Stimulated activated CD8-positive, alpha-beta memory T cell treated with anti-CD3 and anti-CD28 coated beads, Interleukin-7, amount 100 ng/mL, for 48 hours (primary cell): ENCODE data around the gene ACTR3C.
"Not testable (repeated sequence)": the region's sequence is repeated elsewhere in the genome, so short reads cannot be mapped to it uniquely, and the experiment has no call there.

Experiments
- DNase-seq, 2 donors: peaks; one replicate each; pipeline ENCODE4 v3.0.0-alpha.2; 2020; ENCODE audit warnings: low read depth in 1 of 2; ENCODE audit errors: extremely low read depth in 1 of 2

Gene ACTR3C

DNA sequence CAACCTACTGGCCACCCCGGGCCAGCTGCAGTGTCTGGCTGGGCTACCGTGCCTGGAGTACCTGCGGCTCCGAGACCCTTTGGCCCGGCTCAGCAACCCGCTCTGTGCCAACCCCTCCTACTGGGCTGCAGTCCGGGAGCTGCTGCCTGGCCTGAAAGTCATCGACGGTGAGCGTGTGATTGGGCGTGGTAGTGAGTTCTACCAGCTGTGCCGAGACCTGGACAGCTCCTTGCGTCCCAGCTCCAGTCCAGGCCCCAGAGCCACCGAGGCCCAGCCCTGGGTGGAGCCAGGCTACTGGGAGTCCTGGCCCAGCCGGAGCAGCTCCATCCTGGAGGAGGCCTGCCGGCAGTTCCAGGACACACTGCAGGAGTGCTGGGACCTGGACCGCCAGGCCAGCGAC, 13.8 kb upstream of the ACTR3C start:
- DNase-seq: no peak

DNA sequence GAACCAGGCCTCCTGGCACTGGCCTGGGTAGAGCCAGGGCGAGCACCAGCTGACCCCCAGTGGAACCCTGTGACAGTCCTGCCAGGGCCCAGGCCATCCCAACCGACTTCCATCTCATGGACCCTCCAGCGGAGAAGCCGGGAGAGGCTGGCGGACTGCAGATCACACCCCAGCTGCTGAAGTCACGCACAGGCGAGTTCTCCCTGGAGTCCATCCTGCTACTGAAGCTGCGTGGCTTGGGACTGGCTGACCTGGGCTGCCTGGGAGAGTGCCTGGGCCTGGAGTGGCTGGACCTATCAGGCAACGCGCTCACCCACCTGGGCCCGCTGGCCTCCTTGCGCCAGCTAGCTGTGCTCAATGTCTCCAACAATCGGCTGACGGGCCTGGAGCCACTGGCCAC, 13.4 kb upstream of the ACTR3C start:
- DNase-seq: no peak

DNA sequence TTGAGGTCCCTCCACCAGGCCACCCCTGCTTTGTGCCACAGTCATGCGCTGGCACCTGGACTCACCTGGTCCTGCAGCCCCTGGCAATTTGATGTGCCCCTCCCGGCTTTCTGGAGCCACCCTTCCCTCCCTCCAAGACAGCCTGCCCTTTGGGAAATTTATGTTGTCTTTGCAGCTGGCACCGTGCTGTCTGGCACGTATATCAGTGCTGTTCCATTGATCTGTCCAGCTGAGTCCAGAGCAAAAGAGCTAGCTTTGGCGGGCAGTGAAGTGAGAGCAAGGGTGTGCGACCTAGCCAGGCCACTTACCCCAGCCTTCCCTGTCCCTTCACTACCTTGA, 12.4 kb upstream of the ACTR3C start:
- no peak for DNase-seq

DNA sequence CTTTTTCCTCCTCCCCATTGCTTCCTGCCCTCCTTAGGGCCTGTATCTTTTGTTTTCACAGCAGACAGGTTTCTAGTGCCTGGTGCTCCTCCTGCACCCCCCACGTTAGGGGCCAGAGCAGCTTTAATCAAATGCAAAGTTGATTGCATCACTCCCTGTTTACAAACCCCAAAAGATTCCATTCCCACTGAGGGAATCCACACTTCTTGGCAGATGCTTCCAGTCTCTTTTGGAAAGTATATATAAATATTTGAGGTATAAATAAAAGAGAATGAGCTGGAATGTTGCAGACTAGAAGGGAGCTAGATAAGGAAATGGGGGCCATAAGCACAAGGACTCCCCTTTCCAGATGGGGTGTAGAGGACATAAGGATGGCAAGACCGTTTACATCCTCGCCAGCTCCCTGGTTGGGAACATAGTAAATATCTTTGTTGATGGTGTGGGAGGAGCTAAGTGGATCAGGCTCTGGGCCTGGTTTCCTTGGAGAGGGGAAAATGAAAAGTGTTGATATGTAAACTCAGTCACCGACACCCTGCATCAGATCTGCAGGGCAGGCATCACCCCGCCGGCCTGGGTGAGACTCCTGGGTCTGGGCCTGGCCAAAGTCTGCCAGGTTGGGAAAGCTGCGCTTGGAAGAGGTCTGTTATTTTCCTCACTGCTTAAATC, 11.9 kb upstream of the ACTR3C start:
- DNase-seq: no peak

DNA sequence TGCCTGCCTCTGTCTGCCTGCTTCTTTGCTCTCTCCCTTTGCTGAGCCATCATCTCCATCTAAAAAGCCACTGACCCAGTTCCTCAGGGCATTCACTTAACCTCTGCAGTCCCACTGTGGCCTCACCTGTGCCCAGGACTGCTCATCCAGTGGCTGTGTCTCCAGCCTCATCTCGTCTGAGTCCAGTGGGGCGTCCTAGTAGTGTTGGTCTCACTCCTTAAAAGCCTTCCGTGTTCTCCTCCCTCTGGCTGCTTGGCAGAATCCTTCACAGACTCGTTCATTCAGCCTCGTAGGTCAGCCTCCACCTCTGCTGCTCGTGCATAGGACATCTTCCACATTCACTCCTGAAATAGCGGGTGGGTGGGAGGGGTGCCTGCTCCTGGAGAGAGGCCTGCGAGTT, 10.8 kb upstream of the ACTR3C start:
- no peak for DNase-seq

DNA sequence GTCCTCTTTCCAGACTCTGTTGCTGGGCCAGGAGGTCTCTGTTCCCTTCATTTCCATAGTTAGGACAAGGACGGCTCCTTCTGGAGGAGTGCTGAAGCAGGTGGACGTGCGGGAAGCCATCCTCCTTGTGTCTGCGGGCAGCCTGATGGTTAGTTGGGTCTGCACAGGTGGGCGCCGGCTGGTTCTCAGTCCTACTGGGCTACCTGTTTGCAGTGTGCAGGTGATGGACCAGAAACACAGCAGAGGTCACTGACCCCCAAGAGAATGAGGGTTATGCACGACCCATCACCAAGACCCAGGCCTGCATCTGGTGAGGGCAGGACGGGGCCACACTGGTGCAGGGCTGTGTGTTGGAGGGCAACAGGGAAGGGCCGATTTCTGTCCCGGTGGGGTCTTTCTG, 10.3 kb upstream of the ACTR3C start:
- no peak for DNase-seq

DNA sequence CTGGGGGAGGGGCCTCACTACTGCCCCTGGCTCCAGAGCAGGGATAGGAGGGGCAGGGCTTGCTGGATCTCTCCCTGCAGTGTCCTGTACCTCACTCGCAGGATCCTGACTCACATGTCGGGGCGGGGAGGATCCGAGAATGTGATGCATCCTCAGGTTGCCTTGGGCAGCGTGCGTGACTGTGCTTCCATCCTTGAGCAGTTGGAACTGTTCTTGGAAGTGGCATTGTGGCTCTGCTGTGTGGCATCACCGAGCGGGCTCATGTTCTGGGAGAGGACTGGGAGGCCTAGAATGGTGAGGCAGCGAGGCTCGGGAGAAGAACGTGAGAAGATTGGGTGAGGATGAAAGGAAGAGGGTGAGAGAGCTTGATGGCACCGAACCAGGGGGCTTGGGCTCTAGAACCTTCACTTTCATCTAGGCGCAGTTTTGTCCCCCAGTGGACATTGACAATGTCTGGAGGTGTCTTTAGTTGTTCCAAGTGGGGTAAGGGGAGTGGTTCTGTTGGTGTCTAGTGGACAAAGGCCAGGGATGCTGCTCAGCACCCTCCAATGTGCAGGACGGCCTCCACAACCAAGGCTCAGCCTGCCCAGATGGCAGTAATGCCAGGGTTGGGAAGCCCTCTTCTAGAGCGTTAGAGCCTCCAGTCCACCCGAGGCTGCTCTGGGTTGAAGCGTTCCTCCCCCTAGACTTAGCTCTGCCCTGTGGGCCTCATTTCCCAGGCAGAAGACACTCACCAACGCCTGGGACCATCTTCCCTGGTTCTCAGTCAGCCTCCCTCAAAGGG, 9.7 kb upstream of the ACTR3C start:
- no peak for DNase-seq

DNA sequence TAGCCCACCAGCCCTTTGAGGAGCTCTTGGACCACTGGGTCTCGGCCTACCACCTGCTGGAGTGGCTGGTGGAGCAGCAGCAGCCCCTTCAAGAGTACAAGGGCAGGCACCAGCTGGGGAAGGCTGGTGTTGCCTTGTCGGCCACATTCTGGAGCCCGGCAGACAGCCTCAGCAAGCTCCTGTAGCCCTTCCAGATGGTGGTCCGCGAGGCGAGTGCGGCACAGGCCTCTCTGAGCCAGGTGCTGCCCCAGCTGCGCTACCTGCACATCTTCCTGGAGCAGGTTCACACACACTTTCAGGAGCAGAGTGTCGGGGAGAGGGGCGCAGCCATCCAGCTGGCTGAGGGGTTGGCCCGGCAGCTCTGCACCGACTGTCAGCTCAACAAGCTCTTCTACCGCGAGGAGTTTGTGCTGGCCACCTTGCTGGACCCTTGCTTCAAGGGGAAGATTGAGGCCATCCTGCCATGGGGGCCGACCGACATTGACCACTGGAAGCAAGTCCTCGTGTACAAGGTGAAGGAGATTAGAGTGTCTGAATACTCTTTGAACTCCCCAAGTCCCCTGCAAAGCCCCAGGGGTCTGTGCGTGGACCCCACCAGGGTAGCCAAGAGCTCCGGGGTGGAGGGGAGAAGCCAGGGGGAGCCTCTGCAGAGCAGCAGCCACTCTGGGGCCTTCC, 7.0 kb upstream of the ACTR3C start:
- DNase-seq: no peak

DNA sequence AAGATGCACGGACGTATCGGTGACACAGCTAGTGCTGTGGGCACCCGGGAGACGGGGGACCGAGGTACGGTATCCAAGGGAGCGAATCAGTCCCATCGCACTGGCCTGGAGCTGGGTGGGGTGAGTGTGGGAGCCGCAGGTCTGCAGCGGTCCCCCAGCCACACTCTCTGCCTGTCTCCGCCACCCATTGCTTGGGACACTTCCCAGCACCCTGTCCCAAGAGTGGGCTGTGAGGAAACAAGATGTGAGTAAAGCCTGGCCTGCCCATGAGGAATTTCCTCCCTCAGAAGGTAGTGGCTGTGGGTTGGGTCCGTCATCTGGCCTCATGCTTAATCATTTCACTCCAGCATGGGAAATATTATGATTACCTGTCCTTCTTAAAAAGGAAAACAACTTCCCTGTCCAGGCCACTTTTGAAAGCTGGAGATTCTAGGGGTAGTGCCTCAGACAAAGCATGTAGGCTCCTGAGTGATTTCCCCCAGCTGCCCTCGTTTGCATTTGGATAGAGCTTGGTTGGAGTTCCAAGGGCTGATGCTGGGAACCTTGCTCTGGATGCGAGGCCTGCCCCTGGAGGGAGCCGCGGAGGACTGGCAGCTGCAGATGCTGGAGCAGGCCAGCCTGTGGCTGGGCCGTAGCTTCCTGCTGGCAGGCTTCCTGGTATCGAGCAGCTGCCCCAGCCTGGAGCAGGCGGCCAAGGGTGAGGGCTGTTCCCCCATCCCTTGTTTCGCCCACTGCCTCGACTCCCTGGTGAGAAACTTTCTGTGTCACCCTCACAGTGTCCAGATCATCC, 6.2 kb upstream of the ACTR3C start:
- no peak for DNase-seq

DNA sequence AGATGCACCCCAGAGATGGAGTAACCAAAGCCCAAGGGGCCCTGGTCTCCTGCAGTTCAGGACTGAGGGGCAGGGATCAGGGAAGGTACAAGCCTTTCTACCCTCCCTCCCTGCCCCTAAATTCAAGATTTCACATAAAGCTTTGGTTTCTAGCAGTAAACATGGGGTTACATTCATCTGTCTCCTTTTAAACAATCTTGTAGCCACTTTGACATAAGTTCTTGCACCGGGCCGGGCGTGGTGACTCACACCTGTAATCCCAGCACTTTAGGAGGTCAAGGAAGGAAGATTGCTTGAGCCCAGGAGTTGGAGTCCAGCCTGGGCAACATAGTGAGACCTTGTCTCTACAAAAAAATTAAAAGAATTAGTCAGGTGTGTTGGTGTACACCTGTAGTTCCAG, 4.0 kb upstream of the ACTR3C start:
- DNase-seq: no peak

DNA sequence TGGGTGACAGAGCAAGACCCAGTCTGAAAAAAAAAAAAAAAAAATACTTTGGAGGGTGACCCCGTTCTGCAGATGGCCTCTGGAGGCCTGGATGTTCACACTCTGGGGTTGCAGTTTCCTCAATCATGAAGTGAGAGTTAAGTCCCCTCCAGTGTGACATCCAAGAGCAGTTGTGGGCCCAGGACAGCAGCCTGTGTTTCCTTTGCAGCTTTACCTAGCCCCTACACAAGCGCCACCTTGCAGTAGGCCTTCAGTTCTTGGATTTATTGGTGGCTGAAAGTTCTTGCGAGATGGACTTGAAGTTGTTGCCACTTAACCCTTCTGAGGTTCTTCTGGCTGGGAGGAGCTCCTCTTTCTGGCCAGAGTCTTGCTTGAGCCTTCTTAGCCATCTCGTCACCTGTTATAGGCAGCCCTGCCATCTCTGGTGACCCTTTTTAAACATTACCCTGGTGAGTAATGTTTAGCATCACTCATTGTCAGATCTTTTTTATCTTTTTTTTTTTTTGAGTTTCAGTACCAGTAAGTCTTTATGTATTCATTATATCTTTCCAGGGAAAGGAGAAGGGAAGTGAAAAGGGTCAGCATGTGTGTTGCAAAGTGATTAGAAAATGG, 3.4 kb upstream of the ACTR3C start:
- no peak for DNase-seq

DNA sequence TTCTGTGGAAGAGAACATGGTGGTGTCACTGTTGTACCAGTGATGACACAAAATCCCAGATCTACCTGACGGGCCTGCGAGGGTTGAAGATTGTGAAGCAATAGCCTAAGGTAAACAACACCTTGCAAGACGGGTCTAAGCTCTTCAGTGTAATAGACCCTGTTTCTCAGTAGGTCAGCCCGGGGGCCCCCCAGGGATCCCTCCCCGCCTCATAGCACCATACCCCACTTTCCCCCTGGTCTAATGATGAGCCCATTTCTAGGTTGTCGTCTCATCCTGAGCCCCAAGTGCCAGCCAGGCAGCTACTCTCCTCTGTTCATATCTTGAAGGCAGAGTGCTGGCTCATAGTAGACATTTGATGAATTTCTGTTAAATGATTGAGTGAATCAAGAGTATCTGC, 2.6 kb upstream of the ACTR3C start:
- no peak for DNase-seq

DNA sequence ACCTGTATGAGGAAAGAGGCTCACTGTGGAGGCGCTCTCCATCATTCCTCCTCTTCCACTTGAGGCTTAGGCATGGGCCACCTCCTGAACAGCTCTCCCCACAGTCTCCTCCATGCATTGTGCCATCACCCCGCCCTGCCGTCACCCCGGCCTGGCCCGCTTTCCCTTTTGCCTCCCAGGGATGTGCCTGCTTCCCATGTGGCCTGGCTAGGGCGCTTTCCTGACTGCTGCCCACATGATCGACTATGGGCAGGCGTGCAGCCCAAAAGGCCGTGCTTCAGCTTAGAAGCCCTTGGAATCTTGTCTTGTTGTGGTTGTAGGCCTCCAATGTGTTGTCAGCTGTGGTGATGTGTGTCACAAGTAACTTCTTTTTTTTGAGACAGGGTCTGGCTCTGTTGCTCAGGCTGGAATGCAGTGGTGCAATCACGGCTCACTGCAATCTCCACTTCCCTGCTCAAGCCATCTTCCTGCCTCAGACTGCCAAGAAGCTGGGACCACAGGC, 1.8 kb upstream of the ACTR3C start:
- no peak for DNase-seq

DNA sequence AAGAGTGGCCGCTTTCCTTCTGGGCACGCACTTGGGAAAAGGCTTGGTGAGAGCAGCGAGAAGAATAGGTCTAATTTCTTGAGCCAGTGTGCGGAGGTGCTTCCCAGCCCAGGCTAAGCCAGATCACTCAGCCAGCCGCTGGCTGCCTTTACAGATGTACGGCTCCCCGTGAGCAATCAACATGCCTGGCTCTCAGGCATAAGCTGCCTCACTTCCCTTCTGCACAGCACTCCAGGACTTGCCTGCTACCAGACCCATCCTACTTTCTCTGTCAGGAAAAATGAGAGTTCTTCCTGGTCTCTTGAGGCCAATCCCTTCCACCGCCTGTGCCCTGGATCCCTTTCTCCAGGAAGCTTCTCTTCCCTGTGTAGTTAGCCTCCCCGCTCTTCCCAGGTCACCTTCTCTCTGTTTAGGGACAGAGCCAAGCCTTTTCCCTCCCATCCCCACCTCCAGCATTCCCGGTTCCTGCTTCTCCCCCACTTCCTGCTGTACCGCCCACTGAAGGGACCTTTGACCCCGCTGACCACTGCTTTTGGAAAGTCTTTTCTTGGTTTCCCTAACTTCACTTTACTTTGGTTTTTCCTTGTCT, 1.1 kb upstream of the ACTR3C start:
- DNase-seq: no peak

DNA sequence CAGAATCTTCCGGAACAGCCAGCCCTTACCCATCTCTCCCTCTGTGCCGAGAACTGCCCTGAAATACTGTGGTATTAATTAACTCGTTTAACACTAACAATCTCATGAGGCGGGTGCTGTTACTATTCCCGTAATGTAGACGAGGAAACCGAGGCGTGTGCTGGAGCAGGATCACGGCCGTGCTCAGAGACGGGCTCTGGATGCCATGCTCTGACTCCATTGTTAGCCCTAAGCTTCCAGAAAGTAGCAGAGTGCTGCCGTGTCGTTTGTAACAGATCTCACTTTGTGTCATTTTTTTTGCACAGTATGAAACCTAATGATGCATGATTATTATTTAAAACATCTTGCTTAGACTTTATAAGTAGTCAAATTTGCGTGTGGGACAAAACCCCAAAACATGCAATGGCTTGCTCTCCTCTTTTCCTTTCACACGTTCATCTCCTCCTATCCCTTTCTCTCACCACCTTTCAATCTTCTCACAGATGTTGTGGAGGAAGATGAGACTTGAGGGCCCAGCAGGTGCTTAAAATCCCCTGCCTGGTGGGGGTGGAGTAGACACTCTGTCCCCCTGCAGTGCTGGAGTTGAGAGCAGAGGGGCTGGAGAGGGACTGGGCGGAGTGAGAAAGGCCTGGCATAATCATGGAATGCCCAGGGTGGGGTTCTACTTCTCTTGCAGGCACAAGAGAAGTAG, 482 bp upstream of the ACTR3C start:
- no peak for DNase-seq

DNA sequence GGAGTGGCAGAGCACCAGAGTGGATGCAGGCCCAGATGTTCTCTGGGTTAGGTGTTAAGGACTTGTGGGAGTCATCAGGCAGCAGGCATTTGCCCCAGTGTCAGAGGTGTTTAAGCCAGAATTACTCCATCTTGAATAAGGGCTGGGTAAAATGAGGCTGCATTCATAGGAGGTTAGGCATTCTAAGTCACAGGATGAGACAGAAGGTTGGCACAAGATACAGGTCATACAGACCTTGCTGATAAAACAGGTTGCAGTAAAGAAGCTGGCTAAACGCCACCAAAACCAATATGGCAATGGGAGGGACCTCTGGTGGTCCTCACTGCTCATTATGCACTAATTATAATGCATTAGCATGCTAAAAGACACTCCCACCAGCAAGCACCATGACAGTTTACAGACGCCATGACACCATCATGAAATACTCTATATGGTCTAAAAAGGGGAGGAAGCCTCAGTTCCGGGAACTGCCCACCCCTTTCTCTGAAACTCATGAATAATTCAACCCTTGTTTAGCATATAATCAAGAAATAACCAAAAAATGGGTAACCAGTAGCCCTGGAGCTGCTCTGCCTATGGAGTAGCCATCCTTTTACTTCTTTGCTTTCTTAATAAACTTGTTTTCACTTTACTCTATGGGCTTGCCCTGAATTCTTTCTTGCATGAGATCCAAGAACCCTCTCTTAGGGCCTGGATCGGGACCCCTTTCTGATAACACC, 1.1 kb downstream of the ACTR3C start:
- DNase-seq: peak in 1 of 2 donors; percentile 61

DNA sequence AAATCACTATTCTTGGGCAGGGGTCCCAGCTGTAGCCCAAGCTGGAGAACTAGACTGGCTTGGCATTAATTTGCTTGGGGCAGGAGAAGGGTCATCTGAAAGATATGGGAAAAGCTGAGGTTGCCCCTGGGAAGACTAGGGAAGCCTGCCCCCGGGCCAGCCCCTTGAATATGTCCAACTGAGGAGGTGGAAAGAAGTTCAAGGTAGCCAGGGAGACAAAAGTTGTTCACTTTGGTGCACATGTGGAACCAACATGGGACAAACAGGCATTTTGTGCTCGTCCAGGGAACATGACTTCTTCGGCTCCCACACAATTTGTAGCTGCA, 1.6 kb downstream of the ACTR3C start:
- DNase-seq: no peak

DNA sequence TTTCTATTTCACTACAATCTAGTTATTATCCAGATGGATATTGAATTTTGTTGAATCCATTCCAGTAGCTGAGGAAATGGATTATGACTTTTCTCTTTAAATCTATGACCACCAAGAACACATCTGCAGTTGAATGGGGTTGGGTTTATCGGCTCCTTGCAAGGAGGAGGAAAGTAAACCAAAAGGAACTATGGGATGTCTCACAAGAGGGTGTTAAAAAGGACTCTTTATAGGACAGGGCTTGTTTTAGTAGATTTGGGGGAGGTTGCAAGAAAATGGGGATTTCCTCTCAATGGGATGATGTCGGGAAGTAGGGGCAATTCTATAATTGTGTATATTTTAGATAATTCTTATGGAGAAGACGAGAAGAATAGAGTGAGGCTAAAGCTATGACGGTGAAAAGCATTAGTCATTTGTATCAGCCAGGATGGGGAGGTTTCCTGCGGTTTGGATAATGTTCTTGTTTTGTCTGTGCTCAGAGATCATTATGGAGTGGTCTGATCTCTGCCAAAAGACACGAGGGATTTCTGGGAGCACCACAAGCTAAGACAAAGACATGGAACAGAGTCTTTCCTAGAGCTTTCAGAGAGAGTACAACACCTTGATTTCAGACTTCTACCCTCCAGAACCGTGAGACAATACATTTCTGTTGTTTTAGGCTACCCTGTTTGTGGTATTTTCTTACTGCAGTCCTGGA, 5.4 kb downstream of the ACTR3C start:
- no peak for DNase-seq

DNA sequence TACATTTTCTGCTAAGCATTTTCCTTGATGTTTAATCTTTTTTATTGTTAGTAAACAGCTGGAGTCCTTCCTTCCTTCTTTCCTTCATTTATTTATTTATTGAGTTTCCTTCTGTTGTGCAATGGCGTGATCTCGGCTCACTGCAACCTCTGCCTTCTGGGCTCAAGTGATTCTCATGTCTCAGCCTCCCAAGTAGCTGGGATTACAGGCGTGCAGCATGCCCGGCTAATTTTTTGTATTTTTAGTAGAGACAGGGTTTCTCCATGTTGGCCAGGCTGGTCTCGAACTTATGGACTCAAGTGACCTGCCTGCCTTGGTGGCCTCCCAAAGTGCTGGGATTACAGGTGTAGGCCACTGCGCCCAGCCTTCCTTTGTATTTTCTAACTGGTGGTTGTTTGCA, 6.4 kb downstream of the ACTR3C start:
- not testable (repeated sequence) for DNase-seq
